ENCODE results near the gene ARPIN.
"Not testable (repeated sequence)": the region's sequence is repeated elsewhere in the genome, so short reads cannot be mapped to it uniquely, and the experiment has no call there.

Gene ARPIN

GRCh38 chr15:89939910-89940309 is 27.2 kb upstream of the ARPIN start:
- H3K18ac ChIP-seq (ENCODE audit: low read length): no peak overlapping the region
- no peak overlapping the region for H3K4ac ChIP-seq (ENCODE audit: low read depth, low read length)
- no peak overlapping the region for H3K27ac ChIP-seq (ENCODE audit: low read depth, low read length)
- no peaks in the 10 kb centered on the region for H3K79me2 ChIP-seq (ENCODE audit: control insufficient read depth, insufficient read depth, low read length, poor library complexity)
- no peak overlapping the region for H4K12ac ChIP-seq (ENCODE audit: low read depth, low read length)
- no peak overlapping the region for H3K4me3 ChIP-seq (ENCODE audit: low read depth, low read length)
- no peak overlapping the region for H2BK12ac ChIP-seq (ENCODE audit: low read length)
- H2AFZ ChIP-seq (ENCODE audit: insufficient read depth, low read length, poor library complexity): no peak overlapping the region
- no peak overlapping the region for H2BK5ac ChIP-seq (ENCODE audit: low read depth, low read length, poor library complexity)
- no peaks in the 10 kb centered on the region for H3K27me3 ChIP-seq (ENCODE audit: insufficient read depth, low read length)
- no peak overlapping the region for H3K4me2 ChIP-seq (ENCODE audit: low read length)
- H2BK120ac ChIP-seq (ENCODE audit: insufficient read depth, low read length, poor library complexity): no peak overlapping the region
- H3K9me3 ChIP-seq (ENCODE audit: insufficient read depth, low read depth, low read length): no peaks in the 10 kb centered on the region
- H3K4me1 ChIP-seq (ENCODE audit: control insufficient read depth in 1 of 2, insufficient read depth in 2 of 2, low read length in 2 of 2): no peaks in the 10 kb centered on the region
- no CpG with 5 or more reads among the region's 3 CpGs for WGBS (ENCODE audit: extremely low coverage, insufficient coverage, insufficient read length)
- H3K23ac ChIP-seq (ENCODE audit: low read length): no peak overlapping the region
- no peaks in the 10 kb centered on the region for H3K36me3 ChIP-seq (ENCODE audit: control insufficient read depth in 1 of 2, insufficient read depth in 2 of 2, low read length in 2 of 2)
- no peak overlapping the region for H4K8ac ChIP-seq (ENCODE audit: low read depth, low read length)
- H3K14ac ChIP-seq (ENCODE audit: low read length): no peak overlapping the region
- no peak overlapping the region for H2AK5ac ChIP-seq (ENCODE audit: low read length)
- DNase-seq: no peak
- no peak overlapping the region for H4K91ac ChIP-seq (ENCODE audit: low read depth, low read length)
- no peak overlapping the region for H3K9ac ChIP-seq (ENCODE audit: low read length)
- H3K79me1 ChIP-seq (ENCODE audit: low read length): no peaks in the 10 kb centered on the region

GRCh38 chr15:89939377-89939776 is 26.6 kb upstream of the ARPIN start:
- H3K9ac ChIP-seq (ENCODE audit: low read length); H3K36me3 ChIP-seq (ENCODE audit: control insufficient read depth in 1 of 2, insufficient read depth in 2 of 2, low read length in 2 of 2); H3K79me2 ChIP-seq (ENCODE audit: control insufficient read depth, insufficient read depth, low read length, poor library complexity); H2BK12ac ChIP-seq (ENCODE audit: low read length); H3K9me3 ChIP-seq (ENCODE audit: insufficient read depth, low read depth, low read length); H3K23ac ChIP-seq (ENCODE audit: low read length); H2AK5ac ChIP-seq (ENCODE audit: low read length); DNase-seq; H3K4me3 ChIP-seq (ENCODE audit: low read depth, low read length); H3K18ac ChIP-seq (ENCODE audit: low read length); H2BK120ac ChIP-seq (ENCODE audit: insufficient read depth, low read length, poor library complexity); H3K4me1 ChIP-seq (ENCODE audit: control insufficient read depth in 1 of 2, insufficient read depth in 2 of 2, low read length in 2 of 2); H2BK5ac ChIP-seq (ENCODE audit: low read depth, low read length, poor library complexity); H4K12ac ChIP-seq (ENCODE audit: low read depth, low read length); H3K4me2 ChIP-seq (ENCODE audit: low read length); H3K27ac ChIP-seq (ENCODE audit: low read depth, low read length); H3K27me3 ChIP-seq (ENCODE audit: insufficient read depth, low read length); H3K4ac ChIP-seq (ENCODE audit: low read depth, low read length); H3K79me1 ChIP-seq (ENCODE audit: low read length); H3K14ac ChIP-seq (ENCODE audit: low read length); H2AFZ ChIP-seq (ENCODE audit: insufficient read depth, low read length, poor library complexity); H4K91ac ChIP-seq (ENCODE audit: low read depth, low read length); H4K8ac ChIP-seq (ENCODE audit: low read depth, low read length): not testable (repeated sequence)
- WGBS (ENCODE audit: extremely low coverage, insufficient coverage, insufficient read length): no CpG with 5 or more reads among the region's 2 CpGs

GRCh38 chr15:89937365-89938350 is 24.9 kb upstream of the ARPIN start:
- H3K36me3 ChIP-seq (ENCODE audit: control insufficient read depth in 1 of 2, insufficient read depth in 2 of 2, low read length in 2 of 2): no peaks in the 10 kb centered on the region
- H3K9ac ChIP-seq (ENCODE audit: low read length): no peak overlapping the region
- no peak overlapping the region for H4K8ac ChIP-seq (ENCODE audit: low read depth, low read length)
- H3K23ac ChIP-seq (ENCODE audit: low read length): no peak overlapping the region
- no peak for DNase-seq
- no peak overlapping the region for H2AFZ ChIP-seq (ENCODE audit: insufficient read depth, low read length, poor library complexity)
- no peak overlapping the region for H4K12ac ChIP-seq (ENCODE audit: low read depth, low read length)
- H3K4ac ChIP-seq (ENCODE audit: low read depth, low read length): no peak overlapping the region
- no peak overlapping the region for H2BK5ac ChIP-seq (ENCODE audit: low read depth, low read length, poor library complexity)
- H2BK12ac ChIP-seq (ENCODE audit: low read length): no peak overlapping the region
- H3K14ac ChIP-seq (ENCODE audit: low read length): no peak overlapping the region
- no peak overlapping the region for H3K27ac ChIP-seq (ENCODE audit: low read depth, low read length)
- no peaks in the 10 kb centered on the region for H3K27me3 ChIP-seq (ENCODE audit: insufficient read depth, low read length)
- H3K4me2 ChIP-seq (ENCODE audit: low read length): no peak overlapping the region
- no peaks in the 10 kb centered on the region for H3K9me3 ChIP-seq (ENCODE audit: insufficient read depth, low read depth, low read length)
- WGBS (ENCODE audit: extremely low coverage, insufficient coverage, insufficient read length): no CpG with 5 or more reads among the region's 10 CpGs
- no peaks in the 10 kb centered on the region for H3K79me1 ChIP-seq (ENCODE audit: low read length)
- no peak overlapping the region for H3K4me3 ChIP-seq (ENCODE audit: low read depth, low read length)
- H4K91ac ChIP-seq (ENCODE audit: low read depth, low read length): no peak overlapping the region
- no peaks in the 10 kb centered on the region for H3K79me2 ChIP-seq (ENCODE audit: control insufficient read depth, insufficient read depth, low read length, poor library complexity)
- H2BK120ac ChIP-seq (ENCODE audit: insufficient read depth, low read length, poor library complexity): no peak overlapping the region
- no peaks in the 10 kb centered on the region for H3K4me1 ChIP-seq (ENCODE audit: control insufficient read depth in 1 of 2, insufficient read depth in 2 of 2, low read length in 2 of 2)
- H3K18ac ChIP-seq (ENCODE audit: low read length): no peak overlapping the region
- no peak overlapping the region for H2AK5ac ChIP-seq (ENCODE audit: low read length)

GRCh38 chr15:89936786-89937265 is 24.1 kb upstream of the ARPIN start:
- H3K9me3 ChIP-seq (ENCODE audit: insufficient read depth, low read depth, low read length): no peaks in the 10 kb centered on the region
- no peaks in the 10 kb centered on the region for H3K79me2 ChIP-seq (ENCODE audit: control insufficient read depth, insufficient read depth, low read length, poor library complexity)
- no peak overlapping the region for H2BK120ac ChIP-seq (ENCODE audit: insufficient read depth, low read length, poor library complexity)
- H3K27ac ChIP-seq (ENCODE audit: low read depth, low read length): no peak overlapping the region
- H2BK12ac ChIP-seq (ENCODE audit: low read length): no peak overlapping the region
- no peak overlapping the region for H3K4me2 ChIP-seq (ENCODE audit: low read length)
- H3K4me1 ChIP-seq (ENCODE audit: control insufficient read depth in 1 of 2, insufficient read depth in 2 of 2, low read length in 2 of 2): no peaks in the 10 kb centered on the region
- H3K14ac ChIP-seq (ENCODE audit: low read length): no peak overlapping the region
- no peaks in the 10 kb centered on the region for H3K36me3 ChIP-seq (ENCODE audit: control insufficient read depth in 1 of 2, insufficient read depth in 2 of 2, low read length in 2 of 2)
- no CpG with 5 or more reads among the region's 14 CpGs for WGBS (ENCODE audit: extremely low coverage, insufficient coverage, insufficient read length)
- no peaks in the 10 kb centered on the region for H3K27me3 ChIP-seq (ENCODE audit: insufficient read depth, low read length)
- H3K9ac ChIP-seq (ENCODE audit: low read length): no peak overlapping the region
- H3K23ac ChIP-seq (ENCODE audit: low read length): no peak overlapping the region
- H4K91ac ChIP-seq (ENCODE audit: low read depth, low read length): no peak overlapping the region
- H2AK5ac ChIP-seq (ENCODE audit: low read length): no peak overlapping the region
- no peak overlapping the region for H3K18ac ChIP-seq (ENCODE audit: low read length)
- H2BK5ac ChIP-seq (ENCODE audit: low read depth, low read length, poor library complexity): no peak overlapping the region
- H4K8ac ChIP-seq (ENCODE audit: low read depth, low read length): no peak overlapping the region
- no peak overlapping the region for H4K12ac ChIP-seq (ENCODE audit: low read depth, low read length)
- DNase-seq: no peak
- no peak overlapping the region for H2AFZ ChIP-seq (ENCODE audit: insufficient read depth, low read length, poor library complexity)
- no peaks in the 10 kb centered on the region for H3K79me1 ChIP-seq (ENCODE audit: low read length)
- no peak overlapping the region for H3K4ac ChIP-seq (ENCODE audit: low read depth, low read length)
- H3K4me3 ChIP-seq (ENCODE audit: low read depth, low read length): no peak overlapping the region
